PC-9 (cell line): ENCODE measurements around the gene ELF3. TPM values are rescaled to one million over a fixed set of nuclear protein-coding genes. Genes with fewer than 3 reads are reported as not detected.
A peak's percentile ranks its signal among the peaks of the same experiment; 100 is the strongest.

Experiments
- BruUV-seq: library from RNA; stranded (reverse); fragments of 400-500 nt; replicated peaks from 2 replicates; lab custom pipeline; 2021; lab: Mats Ljungman, UMichigan
- CTCF ChIA-PET: fragments of 300-600 bp; sonication (Branson Sonifier 250); formaldehyde crosslinking; loops from one replicate; lab custom pipeline; 2022; ENCODE audit warnings: antibody characterized with exemption; lab: Charles Lee
- POLR2A ChIA-PET: fragments of 300-600 bp; sonication (Branson Sonifier 250); formaldehyde crosslinking; loops from one replicate; lab custom pipeline; 2022; ENCODE audit warnings: antibody characterized with exemption; ENCODE audit not compliant: unreplicated experiment; lab: Charles Lee
- DNase-seq, 2 experiments: peaks; one replicate each; pipeline versions ENCODE4 v3.0.0 to v3.0.0-alpha.2; 2015 to 2022; ENCODE audit warnings: mixed read lengths in 1 of 2
- H2AFZ ChIP-seq: fragments of 200-600 bp; sonication (generic); 2 replicates; pipeline ENCODE4 v1.8.1; 2017; ENCODE audit warnings: antibody characterized with exemption
- H3F3A ChIP-seq: fragments of 200-600 bp; sonication (generic); 2 replicates; pipeline ENCODE4 v1.8.1; 2017; ENCODE audit warnings: antibody characterized with exemption, mild to moderate bottlenecking, low read depth; ENCODE audit not compliant: insufficient read depth
- H3K27ac ChIP-seq: fragments of 200-600 bp; sonication (generic); 2 replicates; pipeline ENCODE4 v1.6.1; 2016; ENCODE audit warnings: mixed run types
- H3K27me3 ChIP-seq: fragments of 200-600 bp; sonication (generic); 2 replicates; pipeline ENCODE4 v1.6.1; 2016; ENCODE audit warnings: low read depth, mixed run types; ENCODE audit not compliant: insufficient read depth
- H3K36me3 ChIP-seq: fragments of 200-600 bp; sonication (generic); 2 replicates; pipeline ENCODE4 v1.6.1; 2016; ENCODE audit warnings: low read depth, mixed run types
- H3K4me1 ChIP-seq: fragments of 200-600 bp; sonication (generic); replicated peaks from 2 replicates; pipeline ENCODE4 v1.6.1; 2016; ENCODE audit warnings: mixed run types; ENCODE audit not compliant: insufficient read depth
- H3K4me2 ChIP-seq: fragments of 200-600 bp; sonication (generic); 2 replicates; pipeline ENCODE4 v1.6.1; 2017; ENCODE audit warnings: mixed run types
- H3K4me3 ChIP-seq: fragments of 200-600 bp; sonication (generic); 2 replicates; pipeline ENCODE4 v1.6.1; 2016; ENCODE audit warnings: mixed run types
- H3K79me2 ChIP-seq: fragments of 200-600 bp; sonication (generic); 2 replicates; pipeline ENCODE4 v1.6.1; 2017; ENCODE audit warnings: low read depth, mixed run types
- H3K9me2 ChIP-seq: fragments of 200-600 bp; sonication (generic); 2 replicates; pipeline ENCODE4 v1.8.1; 2017; ENCODE audit warnings: mild to moderate bottlenecking; ENCODE audit not compliant: insufficient read depth
- H3K9me3 ChIP-seq: fragments of 200-600 bp; sonication (generic); 2 replicates; pipeline ENCODE4 v1.8.1; 2016; ENCODE audit warnings: low read depth; ENCODE audit not compliant: insufficient read depth
- H4K20me1 ChIP-seq: fragments of 200-600 bp; sonication (generic); 2 replicates; pipeline ENCODE4 v1.8.1; 2017; ENCODE audit not compliant: insufficient read depth
- CTCF ChIP-seq: fragments of 200-600 bp; sonication (generic); conservative IDR thresholded peaks from 2 replicates; pipeline ENCODE4 v1.6.1; 2017; ENCODE audit warnings: mixed run types, antibody characterized with exemption, mild to moderate bottlenecking, moderate library complexity
- EZH2 ChIP-seq: fragments of 200-600 bp; sonication (generic); IDR thresholded peaks from 2 replicates; pipeline ENCODE4 v1.8.0; 2017; ENCODE audit warnings: antibody characterized with exemption, low read depth
- intact Hi-C: fragments of 100-400 bp; cut with micrococcal nuclease; formaldehyde crosslinking; loops from one replicate; pipeline ENCODE4 v1.10.0; 2022; ENCODE audit not compliant: unreplicated experiment
- total RNA-seq: library from RNA; stranded (reverse); gene quantifications from 2 replicates; pipeline ENCODE4 v1.2.3, GENCODE V29; 2021

The ELF3 gene
- total RNA-seq, 1 experiment from 2014 or later: 295 TPM

DNA sequence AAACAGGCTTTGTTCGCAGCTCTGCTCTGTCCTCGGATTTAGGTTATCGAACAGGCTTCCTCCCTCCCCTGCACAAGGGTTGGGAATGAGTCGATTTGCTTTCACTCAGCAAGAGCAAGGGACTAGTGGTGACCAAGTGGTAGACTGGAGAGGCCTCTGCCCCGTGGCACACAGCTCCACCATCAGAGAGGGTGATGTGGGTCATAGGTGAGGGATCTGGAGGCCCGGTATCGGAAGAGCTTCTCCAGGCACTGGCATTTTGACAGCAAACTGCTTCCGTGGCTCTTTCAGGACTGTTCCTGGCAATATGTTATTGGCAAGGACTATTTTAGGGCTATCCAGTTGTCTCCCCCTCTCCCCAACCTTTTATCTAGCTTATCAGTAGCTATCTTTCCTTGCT lies 3.1 kb upstream of the ELF3 start:
- peak overlapping the region; percentile 40; the same call in 1 of the 2 replicates for H3K4me3 ChIP-seq
- H3F3A ChIP-seq: peaks cover 62% of the 10 kb centered on the region
- ChIA-PET CTCF (interaction anchor here (0.6 to 1.2 kb wide), 3 partner anchors 80 to 111 kb away, joined by 3 to 8 read pairs (median 3); no protein-coding TSS in a partner anchor), POLR2A (interaction anchor here (0.6 to 1.6 kb wide), 8 partner anchors 10 to 1268 kb away, joined by 3 to 7 read pairs (median 4); no protein-coding TSS in a partner anchor)
- no TSS peak for BruUV-seq
- H3K4me2 ChIP-seq: peak overlapping the region; percentile 77
- peaks cover 44% of the 10 kb centered on the region for H3K79me2 ChIP-seq
- no peaks in the 10 kb centered on the region for H3K9me3 ChIP-seq
- H3K27ac ChIP-seq: peak overlapping the region; percentile 97
- no peaks in the 10 kb centered on the region for H3K9me2 ChIP-seq
- peaks cover 17% of the 10 kb centered on the region for H4K20me1 ChIP-seq
- no peak overlapping the region for H2AFZ ChIP-seq
- peaks cover 47% of the 10 kb centered on the region for H3K4me1 ChIP-seq
- H3K36me3 ChIP-seq: peaks cover 21% of the 10 kb centered on the region
- no peaks in the 10 kb centered on the region for H3K27me3 ChIP-seq
- intact Hi-C loops: no loop called here
- TF ChIP-seq CTCF: no peak
- no peak for TF ChIP-seq EZH2
- no peak for DNase-seq

DNA sequence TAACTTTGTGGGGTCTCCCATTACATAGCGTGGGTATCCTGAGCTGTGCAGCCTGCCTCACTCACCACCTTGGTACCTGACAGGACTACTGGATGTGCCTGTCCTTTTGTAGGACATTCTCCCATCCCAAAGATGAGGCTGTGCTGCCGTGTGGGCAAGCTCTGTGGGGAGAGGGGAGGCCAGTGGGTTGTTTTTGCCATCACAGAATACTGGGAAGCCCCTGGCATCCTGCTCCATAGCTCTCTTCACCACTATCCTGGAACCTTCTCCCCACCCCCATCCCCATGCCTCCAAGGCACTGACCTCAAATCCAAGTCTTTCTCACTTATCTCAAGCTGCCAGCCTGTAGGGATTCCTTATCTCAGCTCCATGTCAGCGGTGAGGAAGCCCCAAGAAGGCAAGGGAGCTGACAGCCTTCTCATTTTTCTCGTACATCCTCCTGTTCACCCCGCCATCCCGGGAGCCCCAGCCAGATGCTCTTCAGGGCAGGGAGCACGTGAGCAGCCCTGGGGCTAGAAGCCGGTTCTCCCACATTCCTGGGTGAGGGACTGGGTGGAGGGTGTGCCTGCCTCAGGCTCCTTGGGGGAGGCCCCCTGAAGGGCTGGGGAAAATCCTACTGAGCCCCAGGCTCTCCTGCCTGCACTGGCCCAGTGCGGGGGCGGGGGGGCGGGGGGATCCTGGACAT lies 2.4 kb upstream of the ELF3 start:
- Histone ChIP-seq H3K4me1 (peaks cover 52% of the 10 kb centered on the region), H3F3A (peaks cover 65% of the 10 kb centered on the region), H2AFZ (no peak overlapping the region), H3K4me2 (peak overlapping the region; percentile 77), H3K9me3 (no peaks in the 10 kb centered on the region), H3K36me3 (peaks cover 27% of the 10 kb centered on the region), H4K20me1 (peaks cover 24% of the 10 kb centered on the region), H3K79me2 (peaks cover 50% of the 10 kb centered on the region), H3K27ac (peak overlapping the region; percentile 97), H3K9me2 (no peaks in the 10 kb centered on the region), H3K27me3 (no peaks in the 10 kb centered on the region), H3K4me3 (peak overlapping the region; percentile 40; the same call in 1 of the 2 replicates)
- ChIA-PET POLR2A (interaction anchor here (0.6 to 3.7 kb wide), 12 partner anchors 8 to 1269 kb away, joined by 3 to 66 read pairs (median 4); no protein-coding TSS in a partner anchor), CTCF (interaction anchor here (0.6 to 1.2 kb wide), 4 partner anchors 27 to 410 kb away, joined by 3 to 7 read pairs (median 4); no protein-coding TSS in a partner anchor)
- TF ChIP-seq CTCF (no peak), EZH2 (no peak)
- intact Hi-C loops: loop anchor here (1.0 to 2.0 kb wide), 4 partner anchors 9 to 77 kb away; partner anchors contain the start of gene RNPEP
- peak; percentile 94 to 98 for DNase-seq
- BruUV-seq: TSS peak; percentile 4

DNA sequence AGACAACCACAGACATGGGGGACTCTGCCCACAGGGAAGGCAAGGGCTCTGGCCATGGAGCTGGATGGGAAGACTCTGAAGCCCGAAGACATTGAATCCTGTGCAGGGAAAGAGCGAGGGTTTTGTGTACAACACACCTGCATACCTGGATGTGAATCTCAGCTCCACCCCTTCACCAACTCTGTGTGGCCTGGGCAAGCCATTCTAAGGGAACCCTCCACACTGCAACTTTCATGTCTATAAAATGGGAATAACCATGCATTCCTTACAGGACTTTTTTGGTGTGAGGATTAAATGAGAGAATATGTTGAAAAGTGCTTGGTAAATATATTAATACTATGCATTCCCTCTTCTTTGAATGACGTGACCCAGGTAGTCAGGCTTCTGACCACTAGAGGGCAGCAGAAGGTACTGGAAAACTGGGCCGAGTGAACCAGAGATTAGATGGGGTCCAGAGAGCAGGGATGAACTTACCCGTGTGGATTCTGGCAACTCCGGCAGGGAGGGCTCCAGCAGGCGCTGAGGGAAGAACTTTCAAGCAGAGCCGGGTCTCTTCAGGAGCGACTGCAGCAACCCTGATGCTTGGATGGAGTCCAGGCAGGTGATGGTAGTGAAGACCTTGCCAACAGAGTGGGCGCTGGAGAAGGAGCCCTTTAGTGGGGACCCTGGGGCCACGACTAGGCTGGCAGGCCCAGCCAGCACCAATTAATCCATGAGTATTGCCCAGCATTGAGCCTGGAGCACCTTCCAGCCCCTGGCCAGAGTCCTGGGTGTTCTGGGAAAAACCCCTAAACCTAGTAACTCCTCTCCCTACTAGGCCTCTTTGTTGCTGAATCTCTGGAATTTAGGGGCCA lies 834 bp upstream of the ELF3 start:
- TSS peak; percentile 42 for BruUV-seq

More for the DNA sequence above, 834 bp upstream of the ELF3 start:
- H3K9me2 ChIP-seq: no peaks in the 10 kb centered on the region
- peaks cover 40% of the 10 kb centered on the region for H3K36me3 ChIP-seq
- no peaks in the 10 kb centered on the region for H3K27me3 ChIP-seq
- peak; percentile 75 to 81 for DNase-seq
- peaks cover 81% of the 10 kb centered on the region for H3F3A ChIP-seq
- ChIA-PET POLR2A (interaction anchor here (0.5 to 3.7 kb wide), 31 partner anchors 9 to 702 kb away, joined by 3 to 90 read pairs (median 6); partner anchors contain the start of gene RNPEP), CTCF (interaction anchor here (0.8 to 1.1 kb wide), 4 partner anchors 47 to 109 kb away, joined by 3 to 9 read pairs (median 6); no protein-coding TSS in a partner anchor)
- no peaks in the 10 kb centered on the region for H3K9me3 ChIP-seq
- H3K79me2 ChIP-seq: peaks cover 66% of the 10 kb centered on the region
- peaks cover 68% of the 10 kb centered on the region for H3K4me1 ChIP-seq
- H3K27ac ChIP-seq: peak overlapping the region; percentile 97
- peak overlapping the region; percentile 77 for H3K4me2 ChIP-seq
- peaks cover 39% of the 10 kb centered on the region for H4K20me1 ChIP-seq
- intact Hi-C loops: loop anchor here (1.0 to 2.0 kb wide), 10 partner anchors 9 to 110 kb away; partner anchors contain the start of gene RNPEP
- no peak overlapping the region for H2AFZ ChIP-seq
- peak overlapping the region; percentile 52 for H3K4me3 ChIP-seq
- TF ChIP-seq EZH2 (no peak), CTCF (peak; percentile 96)
